Dermis blood vessel endothelial cell (primary cell): ENCODE results near the gene USP40. TPM values are rescaled to one million over a fixed set of nuclear protein-coding genes. Genes with fewer than 3 reads are reported as not detected.

ENCODE experiments used
- DNase-seq: peaks from one replicate; pipeline ENCODE4 v3.0.0; 2010
- total RNA-seq: library from RNA; depleted of rRNA; stranded (reverse); fragments of >200 nt; gene quantifications from 2 replicates; pipeline ENCODE4 v1.2.3, GENCODE V29; 2014

The USP40 gene
- total RNA-seq, 1 donor from 2014 or later, result 21.3 TPM

GRCh38 chr2:233443511-233444183 is 122.9 kb downstream of the USP40 start:
- peak; percentile 94 for DNase-seq

DNA sequence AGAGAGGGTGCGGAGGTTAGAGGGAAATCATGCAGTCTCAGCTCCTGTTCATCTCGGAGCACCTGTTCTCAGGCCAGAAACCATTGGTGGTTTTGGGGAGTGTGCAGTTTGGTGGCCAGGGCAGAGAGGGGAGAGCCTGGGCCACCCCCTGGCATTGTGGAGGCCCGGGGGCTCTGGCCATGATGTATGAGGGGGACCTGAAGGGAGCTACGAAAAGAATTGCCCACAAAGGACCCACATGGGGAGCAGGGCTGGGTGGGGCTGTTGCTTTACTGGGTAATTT is 124.6 kb downstream of the USP40 start:
- DNase-seq, result no peak

DNA sequence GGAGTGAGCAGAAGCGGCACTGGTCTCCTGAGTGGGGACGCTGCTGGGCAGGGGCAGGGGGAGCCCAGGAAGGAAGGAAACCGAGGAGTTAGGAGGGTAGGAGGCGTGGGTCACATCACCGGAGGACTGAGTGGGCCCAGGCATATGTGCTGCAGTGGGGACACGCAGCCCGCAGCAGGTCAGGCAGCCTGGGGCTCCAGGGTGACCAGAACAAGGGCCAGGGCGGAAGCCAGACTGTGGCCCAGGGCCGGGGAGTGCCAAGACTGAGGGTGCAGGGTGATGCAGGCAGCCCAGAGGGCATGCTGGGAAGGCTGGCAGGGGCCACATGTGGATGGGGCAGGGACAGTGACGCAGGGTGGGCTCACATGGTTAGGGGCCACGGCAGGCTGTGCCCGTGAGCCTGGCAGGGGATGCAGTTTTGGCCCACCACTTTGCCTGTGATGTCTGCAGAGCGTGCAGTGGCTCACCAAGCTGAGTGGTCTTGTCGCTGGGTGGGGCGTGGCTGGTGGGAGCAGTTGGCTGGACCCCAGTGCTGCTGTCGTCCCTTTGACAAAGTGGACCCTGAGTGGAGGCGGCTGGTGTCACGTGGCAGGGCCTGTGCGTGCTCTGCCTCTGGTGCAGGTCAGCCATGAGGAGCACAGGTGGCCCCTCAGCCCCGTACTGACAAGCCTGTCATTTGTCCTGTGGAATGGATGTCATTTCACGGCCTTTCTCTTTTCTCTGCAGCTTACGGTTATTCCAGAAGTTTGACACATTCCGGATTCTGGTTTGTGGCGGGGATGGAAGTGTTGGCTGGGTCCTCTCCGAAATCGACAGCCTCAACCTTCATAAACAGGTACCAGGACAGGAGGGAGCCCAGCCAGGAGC is 125.2 kb downstream of the USP40 start:
- no peak for DNase-seq

GRCh38 chr2:233440714-233441113 is 125.9 kb downstream of the USP40 start:
- no peak for DNase-seq

DNA sequence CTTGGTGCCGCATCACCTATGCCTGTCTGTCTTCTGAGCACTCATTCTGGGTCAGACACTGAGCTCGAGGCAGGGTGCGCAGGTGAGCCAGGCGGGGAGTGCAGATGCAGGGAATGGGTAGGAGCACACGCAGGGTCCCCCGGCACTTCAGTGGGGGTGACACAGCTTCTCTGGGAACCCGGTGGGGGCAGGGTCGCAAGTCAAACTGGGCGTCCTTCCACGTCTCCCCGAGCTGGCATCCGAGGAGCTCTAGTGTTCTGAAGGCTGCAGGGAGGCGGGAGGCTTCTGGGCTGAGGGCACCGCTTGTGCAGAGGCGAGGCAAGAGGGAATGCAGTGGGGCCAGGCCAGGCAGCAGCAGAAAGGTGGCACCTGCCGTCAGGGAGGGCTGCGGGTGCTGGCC is 126.3 kb downstream of the USP40 start:
- DNase-seq, result no peak

DNA sequence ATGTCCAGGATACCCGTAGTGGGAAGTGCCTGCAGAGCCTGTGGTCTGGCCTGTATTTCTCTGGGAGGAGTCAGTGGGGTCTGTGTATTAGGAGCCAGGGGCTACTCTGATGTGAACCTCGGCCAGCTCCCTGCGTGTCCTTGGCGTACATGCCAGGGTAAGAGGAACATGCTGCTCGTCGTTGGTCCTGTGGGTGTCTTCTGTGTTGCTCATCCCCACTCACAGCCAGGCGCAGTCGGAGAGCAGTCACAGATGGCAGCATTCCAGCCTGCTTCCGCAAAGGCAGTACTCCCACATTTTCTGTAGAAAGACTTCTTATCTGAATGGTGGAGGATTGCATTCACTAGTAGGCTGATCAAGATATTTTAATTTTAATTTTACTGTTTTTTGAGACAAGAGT is 127.4 kb downstream of the USP40 start:
- no peak for DNase-seq

DNA sequence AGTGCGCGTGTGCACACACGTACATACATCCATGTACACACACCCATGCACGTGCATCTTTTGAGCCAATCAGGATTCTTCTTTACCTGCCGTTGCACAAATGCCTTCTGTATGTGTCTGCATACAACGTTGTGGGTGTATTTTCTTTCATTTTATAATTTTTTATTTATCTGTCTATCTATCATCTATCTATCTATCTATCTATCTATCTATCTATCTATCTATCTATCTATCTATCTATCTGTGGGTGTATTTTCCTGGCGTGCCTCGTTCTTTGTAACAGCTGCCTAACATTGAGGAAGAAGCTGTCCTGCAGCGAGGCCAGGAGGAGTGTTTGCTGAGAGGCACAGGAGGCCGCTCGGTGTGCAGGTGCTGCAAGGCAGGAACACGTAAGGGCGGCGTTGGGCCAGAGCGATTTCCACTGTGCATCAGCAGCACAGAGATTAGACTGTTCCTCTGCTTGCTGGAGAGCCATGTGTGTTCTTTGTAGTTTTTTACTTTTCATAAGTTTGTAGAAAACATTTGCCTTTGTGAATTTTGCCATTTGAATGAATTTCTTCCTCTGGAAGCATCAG is 127.9 kb downstream of the USP40 start:
- no peak for DNase-seq

- DNase-seq, result no peak
Observed at GRCh38 chr2:233437439-233437955, 129.1 kb downstream of the USP40 start.

GRCh38 chr2:233436691-233437438 is 129.7 kb downstream of the USP40 start:
- DNase-seq, result no peak

- no peak for DNase-seq
Observed at GRCh38 chr2:233436191-233436581, 130.4 kb downstream of the USP40 start.

GRCh38 chr2:233435436-233436190 is 131.0 kb downstream of the USP40 start:
- no peak for DNase-seq

DNA sequence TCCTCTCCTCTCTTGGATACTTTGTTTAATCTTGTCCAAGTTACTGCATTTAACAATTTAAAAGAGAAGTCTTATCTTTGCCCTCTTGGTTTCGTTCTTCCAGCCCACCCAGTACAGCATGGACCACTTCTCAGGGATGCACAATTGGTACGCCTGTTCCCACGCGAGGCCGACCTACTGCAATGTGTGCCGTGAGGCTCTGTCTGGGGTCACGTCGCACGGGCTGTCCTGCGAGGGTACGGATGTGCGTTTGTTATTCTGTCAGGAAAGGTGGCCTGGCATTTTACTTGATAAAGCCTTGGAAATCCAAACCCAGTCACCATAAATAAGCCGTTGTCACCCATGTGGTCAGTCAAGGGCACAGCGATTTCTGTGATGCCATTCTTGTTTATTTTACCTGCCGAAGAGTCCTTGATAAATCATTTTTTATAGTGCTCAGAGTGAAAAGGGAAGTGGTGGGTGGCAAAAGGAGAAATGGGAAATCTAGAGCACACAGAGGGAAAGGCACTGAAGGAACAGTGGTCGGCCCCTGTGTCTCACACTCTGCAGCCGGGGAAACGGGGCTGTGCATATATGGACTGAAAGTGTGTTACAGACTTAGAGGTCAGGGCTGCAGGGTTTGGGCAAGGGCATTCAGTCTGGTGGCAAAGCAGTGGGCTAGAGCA is 131.8 kb downstream of the USP40 start:
- DNase-seq, result no peak

DNA sequence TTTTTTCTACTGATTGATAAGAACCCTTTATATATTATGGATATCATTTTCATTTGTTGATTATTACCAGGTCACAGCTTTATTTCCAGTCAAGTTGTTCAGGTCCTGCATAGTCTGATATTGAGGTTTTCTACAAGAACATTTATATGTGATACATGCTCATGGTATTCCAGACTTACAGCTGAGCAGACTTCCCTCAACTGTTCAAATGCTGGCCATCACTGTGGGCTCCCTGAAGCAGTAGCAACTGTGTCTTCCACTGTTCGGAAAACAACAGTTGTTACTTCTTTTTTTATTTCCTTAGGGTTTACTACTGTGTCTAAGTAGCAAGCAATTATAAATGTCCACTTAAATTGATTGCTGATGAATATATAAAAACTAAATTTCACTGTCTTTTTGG is 132.8 kb downstream of the USP40 start:
- no peak for DNase-seq

- DNase-seq, result no peak
Observed at GRCh38 chr2:233433029-233433428, 133.6 kb downstream of the USP40 start.

DNA sequence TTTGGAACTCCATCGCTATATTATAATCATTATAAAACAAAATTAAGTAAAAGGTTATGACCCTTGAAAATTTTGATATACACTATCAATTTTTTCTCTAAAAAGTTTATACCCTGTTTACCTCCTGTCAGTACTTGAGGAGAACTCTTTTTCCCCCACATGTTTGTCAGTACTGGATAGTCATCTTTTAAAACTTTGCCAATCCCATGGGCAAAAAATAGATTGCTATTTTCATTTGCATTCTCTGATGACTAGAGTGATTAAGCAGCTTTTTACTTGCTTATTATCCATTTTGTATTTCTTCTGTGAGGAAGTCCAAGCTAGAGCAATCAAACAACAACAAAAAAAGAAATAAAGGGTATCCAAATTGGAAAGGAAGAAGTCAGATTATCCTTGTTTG is 135.9 kb downstream of the USP40 start:
- DNase-seq, result no peak

- DNase-seq, result peak; percentile 73
Observed at GRCh38 chr2:233430081-233430480, 136.5 kb downstream of the USP40 start.

DNA sequence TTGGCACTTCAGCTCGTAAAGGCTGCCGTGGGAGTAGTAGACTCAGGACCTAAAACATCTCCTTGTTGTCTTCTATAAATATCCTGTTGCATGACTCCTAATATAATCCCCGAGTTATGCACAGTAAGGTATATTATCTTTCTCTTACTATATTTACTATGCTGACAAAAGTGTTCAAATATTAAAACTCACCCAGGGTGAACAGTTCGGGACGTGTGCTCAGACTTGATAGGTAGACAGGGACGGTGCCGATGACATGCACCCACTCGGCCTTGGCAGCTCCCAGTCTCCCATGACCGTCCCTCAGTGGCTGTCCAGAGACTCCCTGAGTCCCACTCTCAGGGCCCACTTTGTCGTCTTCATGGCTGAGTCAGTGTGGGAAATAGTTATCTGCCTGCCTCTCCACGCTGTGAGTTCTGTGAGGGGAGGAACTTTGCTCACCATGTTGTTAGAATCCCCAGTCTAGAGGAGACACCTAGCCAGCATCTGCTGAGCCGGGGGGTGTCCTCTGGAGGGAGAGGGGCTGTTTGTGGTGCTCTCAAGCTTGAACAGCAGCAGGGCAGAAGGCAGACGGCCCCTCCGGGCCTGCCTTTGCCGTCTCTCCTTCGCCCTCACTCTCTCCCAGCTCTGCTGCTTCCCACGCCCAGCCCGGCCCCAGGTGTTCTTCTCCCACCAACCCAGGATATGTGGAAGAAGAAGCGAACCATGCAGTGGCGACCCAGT is 137.2 kb downstream of the USP40 start:
- no peak for DNase-seq

DNA sequence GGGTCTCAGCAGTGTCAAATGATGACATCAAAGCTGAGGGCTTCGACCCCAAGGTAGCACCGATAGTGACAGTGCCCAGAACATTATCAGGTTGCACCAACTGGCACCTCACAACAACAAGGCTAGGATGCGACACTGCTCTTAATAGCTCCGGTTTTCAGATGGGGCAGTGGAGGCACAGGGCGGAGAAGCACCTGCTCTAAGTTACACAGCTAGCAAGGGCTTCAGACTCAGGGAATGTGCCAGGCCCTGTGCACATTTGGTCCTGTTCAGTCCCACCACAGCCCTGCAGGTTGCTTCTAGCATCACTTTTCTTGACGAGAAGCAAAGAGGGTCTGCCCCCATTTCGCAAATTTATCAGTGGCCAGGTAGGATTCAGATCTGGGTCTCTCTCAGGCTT is 138.1 kb downstream of the USP40 start:
- DNase-seq, result no peak

GRCh38 chr2:233428008-233428407 is 138.6 kb downstream of the USP40 start:
- DNase-seq, result no peak

- peak; percentile 56 for DNase-seq
Observed at GRCh38 chr2:233426619-233427342, 139.8 kb downstream of the USP40 start.
